GM10266 (cell line): Measurements from ENCODE around the gene KCNJ4.

Experiments
- DNase-seq: peaks from one replicate; pipeline ENCODE4 v3.0.0; 2012; ENCODE audit errors: extremely low spot score
- TF ChIP-seq, protein P1 (sequence below): IDR thresholded peaks from 2 replicates; pipeline ENCODE4 v1.5.1; 2012; ENCODE audit warnings: mild to moderate bottlenecking, low read depth; ENCODE audit not compliant: control insufficient read depth, insufficient read depth; ENCODE audit errors: missing control alignments

Gene KCNJ4

GRCh38 chr22:38433871-38434270 lies 21.1 kb downstream of the KCNJ4 start:
- TF ChIP-seq, protein P1, sequence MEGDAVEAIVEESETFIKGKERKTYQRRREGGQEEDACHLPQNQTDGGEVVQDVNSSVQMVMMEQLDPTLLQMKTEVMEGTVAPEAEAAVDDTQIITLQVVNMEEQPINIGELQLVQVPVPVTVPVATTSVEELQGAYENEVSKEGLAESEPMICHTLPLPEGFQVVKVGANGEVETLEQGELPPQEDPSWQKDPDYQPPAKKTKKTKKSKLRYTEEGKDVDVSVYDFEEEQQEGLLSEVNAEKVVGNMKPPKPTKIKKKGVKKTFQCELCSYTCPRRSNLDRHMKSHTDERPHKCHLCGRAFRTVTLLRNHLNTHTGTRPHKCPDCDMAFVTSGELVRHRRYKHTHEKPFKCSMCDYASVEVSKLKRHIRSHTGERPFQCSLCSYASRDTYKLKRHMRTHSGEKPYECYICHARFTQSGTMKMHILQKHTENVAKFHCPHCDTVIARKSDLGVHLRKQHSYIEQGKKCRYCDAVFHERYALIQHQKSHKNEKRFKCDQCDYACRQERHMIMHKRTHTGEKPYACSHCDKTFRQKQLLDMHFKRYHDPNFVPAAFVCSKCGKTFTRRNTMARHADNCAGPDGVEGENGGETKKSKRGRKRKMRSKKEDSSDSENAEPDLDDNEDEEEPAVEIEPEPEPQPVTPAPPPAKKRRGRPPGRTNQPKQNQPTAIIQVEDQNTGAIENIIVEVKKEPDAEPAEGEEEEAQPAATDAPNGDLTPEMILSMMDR: no peak
- no peak for DNase-seq

DNA sequence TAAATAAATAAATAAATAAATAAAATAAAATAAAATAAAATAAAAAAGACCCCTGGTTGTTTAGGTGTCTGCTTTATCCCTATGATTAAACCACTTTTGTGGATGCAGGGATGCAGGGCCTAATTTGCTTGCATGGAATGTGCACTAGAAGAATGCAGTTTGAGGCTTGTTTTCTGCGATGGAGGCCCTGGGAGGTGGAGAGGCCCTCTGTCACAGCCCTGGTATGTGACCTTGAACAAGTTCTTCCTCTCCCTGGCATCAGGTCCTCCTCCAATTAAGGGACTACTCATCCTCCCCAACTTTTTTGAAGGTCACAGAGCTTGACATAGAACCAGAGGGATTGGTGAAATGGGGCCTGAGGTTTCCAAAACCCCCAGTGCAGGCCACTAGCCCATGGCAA lies 22.7 kb downstream of the KCNJ4 start:
- TF ChIP-seq, protein P1: no peak
- no peak for DNase-seq

DNA sequence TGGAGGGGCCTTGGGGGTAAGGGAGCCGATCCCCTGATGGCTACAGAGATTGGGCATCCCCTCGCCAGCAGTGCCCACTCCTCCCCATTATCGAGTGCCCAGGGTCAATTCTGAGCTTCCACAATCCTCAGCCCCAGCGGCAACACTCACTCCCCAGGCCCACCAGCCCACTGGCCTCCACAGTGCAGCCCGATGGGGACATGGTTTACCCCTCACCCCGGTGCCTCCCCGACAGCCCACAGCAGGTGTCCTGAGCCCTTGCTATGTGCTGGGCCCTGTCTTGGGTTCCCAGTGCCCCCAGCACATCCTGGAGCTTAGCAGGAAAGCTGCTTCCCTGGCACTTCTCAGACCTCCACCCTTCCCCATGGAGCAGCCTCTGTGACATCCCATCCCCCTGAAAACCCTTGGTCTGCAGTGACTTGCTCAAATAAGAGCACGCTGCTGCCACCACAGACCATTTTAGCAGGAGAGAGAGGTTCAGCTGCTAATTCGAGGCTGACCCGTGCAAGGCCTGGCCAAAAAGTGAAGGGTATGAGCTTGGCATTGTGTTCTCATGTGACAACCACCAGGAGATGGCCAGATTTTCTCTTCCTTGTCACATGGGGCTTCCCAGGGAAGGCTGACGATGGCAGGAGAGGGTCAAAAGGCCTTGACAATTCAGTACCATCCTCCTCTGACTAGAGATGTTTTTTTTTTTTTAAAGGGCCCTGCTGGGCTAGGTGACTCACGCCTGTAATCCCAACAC lies 23.6 kb downstream of the KCNJ4 start:
- TF ChIP-seq, protein P1: no peak
- DNase-seq: no peak

DNA sequence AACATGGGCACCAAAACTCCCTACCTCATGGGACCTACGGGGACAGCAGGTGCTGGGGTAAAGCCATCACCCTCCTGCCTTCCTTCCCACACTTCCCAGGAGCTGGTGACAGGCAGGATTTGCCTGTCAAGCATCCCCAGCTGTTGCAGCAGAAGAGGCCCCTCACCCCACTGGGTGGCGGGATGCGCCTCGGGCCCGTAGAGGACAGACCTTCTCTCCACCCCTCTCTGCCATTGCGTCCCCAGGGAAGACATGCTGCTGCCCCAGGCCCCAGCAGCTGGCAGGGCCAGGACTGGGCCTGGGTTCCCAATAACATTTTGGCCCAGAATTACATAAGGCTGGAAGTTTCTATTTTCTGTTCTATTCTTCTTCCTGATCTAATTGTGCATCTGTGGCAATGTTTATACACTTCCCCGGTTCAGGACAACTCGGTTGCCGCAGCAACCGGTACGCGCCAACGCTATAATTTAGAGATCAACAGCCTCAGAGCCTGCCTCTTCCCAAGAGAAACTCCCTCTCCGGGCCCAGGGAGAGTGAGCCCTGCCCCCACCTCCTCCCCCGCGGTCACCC lies 25.4 kb downstream of the KCNJ4 start:
- DNase-seq: no peak

GRCh38 chr22:38428714-38429113 lies 26.3 kb downstream of the KCNJ4 start:
- TF ChIP-seq, protein P1: no peak
- no peak for DNase-seq

More for the DNA sequence above, 25.4 kb downstream of the KCNJ4 start:
- TF ChIP-seq, protein P1: no peak

DNA sequence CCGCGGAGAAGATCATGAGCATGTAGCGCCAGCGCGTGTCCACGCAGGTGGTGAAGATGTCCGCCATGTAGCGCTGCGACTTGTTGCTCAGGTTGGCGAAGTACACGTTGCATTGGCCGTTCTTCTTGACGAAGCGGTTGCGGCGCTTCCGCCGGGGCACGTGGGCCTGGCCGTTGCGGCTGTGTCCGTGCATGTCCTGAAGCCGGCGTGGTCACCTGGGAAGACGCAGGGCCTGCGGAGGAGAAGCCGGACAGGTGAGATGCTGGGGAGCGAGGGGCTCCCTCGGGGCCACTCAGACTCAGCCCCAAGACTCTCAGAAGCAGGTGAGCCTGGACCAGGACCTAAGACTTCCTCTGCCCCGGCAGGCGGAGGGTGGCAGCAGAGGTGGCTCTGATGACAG lies 27.1 kb downstream of the KCNJ4 start:
- no peak for DNase-seq
- TF ChIP-seq, protein P1: no peak

GRCh38 chr22:38427465-38427864 lies 27.5 kb downstream of the KCNJ4 start:
- DNase-seq: no peak
- TF ChIP-seq, protein P1: no peak
